ENCODE results near the gene RTL1. TPM values are rescaled to one million over a fixed set of nuclear protein-coding genes. Genes with fewer than 3 reads are reported as not detected.

Gene RTL1
- total RNA-seq, 2 donors from 2014 or later = not detected

- H3K27ac ChIP-seq = no peak overlapping the region
- H3K4me1 ChIP-seq (ENCODE audit: control insufficient read depth in 1 of 2, low read depth in 2 of 2) = no peaks in the 10 kb centered on the region
- no peaks in the 10 kb centered on the region for H3K36me3 ChIP-seq
- H3K4me3 ChIP-seq = no peak overlapping the region
- no peaks in the 10 kb centered on the region for H3K27me3 ChIP-seq (replicated peaks; ENCODE audit: insufficient read depth)
- DNase-seq (ENCODE audit: low spot score) (no peak), ATAC-seq (ENCODE audit: insufficient number of reproducible peaks, low FRiP score, low read depth) (no peak)
- no peak for TF ChIP-seq CTCF (IDR thresholded peaks at IDR 0.05)
- H3K9me3 ChIP-seq = no peaks in the 10 kb centered on the region
These were observed 25.0 kb downstream of the RTL1 start for GRCh38 chr14:100878271-100879146.

- no peaks in the 10 kb centered on the region for H3K9me3 ChIP-seq
- DNase-seq (ENCODE audit: low spot score) (no peak), ATAC-seq (ENCODE audit: insufficient number of reproducible peaks, low FRiP score, low read depth) (no peak)
- no peaks in the 10 kb centered on the region for H3K36me3 ChIP-seq
- H3K4me1 ChIP-seq (ENCODE audit: control insufficient read depth in 1 of 2, low read depth in 2 of 2) = no peaks in the 10 kb centered on the region
- no peaks in the 10 kb centered on the region for H3K27me3 ChIP-seq (replicated peaks; ENCODE audit: insufficient read depth)
- H3K27ac ChIP-seq = no peak overlapping the region
- no peak overlapping the region for H3K4me3 ChIP-seq
- no peak for TF ChIP-seq CTCF (IDR thresholded peaks at IDR 0.05)
These were observed 27.5 kb downstream of the RTL1 start for GRCh38 chr14:100875861-100876590.

GRCh38 chr14:100875126-100875525 is 28.4 kb downstream of the RTL1 start:
- Histone ChIP-seq H3K4me3 (no peak overlapping the region), H3K9me3 (no peaks in the 10 kb centered on the region), H3K27ac (no peak overlapping the region), H3K36me3 (no peaks in the 10 kb centered on the region), H3K27me3 (replicated peaks; ENCODE audit: insufficient read depth) (no peaks in the 10 kb centered on the region), H3K4me1 (ENCODE audit: control insufficient read depth in 1 of 2, low read depth in 2 of 2) (no peaks in the 10 kb centered on the region)
- no peak for TF ChIP-seq CTCF (IDR thresholded peaks at IDR 0.05)
- no peak for ATAC-seq (ENCODE audit: insufficient number of reproducible peaks, low FRiP score, low read depth)
- no peak for DNase-seq (ENCODE audit: low spot score)

DNA sequence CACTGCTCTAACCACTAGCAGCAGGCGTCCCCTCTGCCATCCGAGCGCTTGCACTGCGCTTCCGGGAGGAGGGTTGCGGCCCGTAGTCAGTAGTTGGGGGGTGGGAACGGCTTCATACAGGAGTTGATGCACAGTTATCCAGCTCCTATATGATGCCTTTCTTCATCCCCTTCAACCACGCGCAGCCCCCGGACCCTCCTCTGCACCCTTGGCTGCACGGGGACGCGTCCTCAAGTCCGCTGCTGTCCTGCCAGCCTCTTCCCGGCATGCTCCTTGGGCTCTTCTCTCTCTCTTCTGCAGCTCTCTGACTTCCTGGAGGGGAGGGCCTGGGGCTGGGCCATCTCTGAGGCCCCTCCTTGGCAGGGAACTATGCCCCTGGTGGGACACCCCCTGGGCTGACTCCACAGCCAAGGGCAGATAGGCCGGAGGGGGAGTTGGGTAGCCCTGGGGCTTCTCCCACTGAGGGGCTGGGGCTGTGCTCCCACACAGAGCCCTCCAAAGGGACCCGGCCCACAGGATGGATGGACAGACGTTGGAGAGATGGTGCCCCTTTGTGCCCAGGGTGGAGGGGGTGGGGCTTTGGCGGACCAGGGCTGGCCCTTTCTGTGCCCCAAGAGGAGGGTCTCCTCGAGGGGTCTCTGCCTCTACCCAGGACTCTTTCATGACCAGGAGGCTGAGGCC is 29.0 kb downstream of the RTL1 start:
- no peak for TF ChIP-seq CTCF (IDR thresholded peaks at IDR 0.05)
- H3K27me3 ChIP-seq (replicated peaks; ENCODE audit: insufficient read depth) = no peaks in the 10 kb centered on the region
- H3K4me1 ChIP-seq (ENCODE audit: control insufficient read depth in 1 of 2, low read depth in 2 of 2) = no peaks in the 10 kb centered on the region
- H3K27ac ChIP-seq = no peak overlapping the region
- no peak for DNase-seq (ENCODE audit: low spot score)
- no peaks in the 10 kb centered on the region for H3K9me3 ChIP-seq
- no peak overlapping the region for H3K4me3 ChIP-seq
- H3K36me3 ChIP-seq = no peaks in the 10 kb centered on the region
- no peak for ATAC-seq (ENCODE audit: insufficient number of reproducible peaks, low FRiP score, low read depth)

GRCh38 chr14:100874051-100874410 is 29.5 kb downstream of the RTL1 start:
- H3K36me3 ChIP-seq = no peaks in the 10 kb centered on the region

More at GRCh38 chr14:100874051-100874410, 29.5 kb downstream of the RTL1 start:
- Histone ChIP-seq H3K4me3 (no peak overlapping the region), H3K4me1 (ENCODE audit: control insufficient read depth in 1 of 2, low read depth in 2 of 2) (no peaks in the 10 kb centered on the region), H3K27me3 (replicated peaks; ENCODE audit: insufficient read depth) (no peaks in the 10 kb centered on the region), H3K27ac (no peak overlapping the region), H3K9me3 (no peaks in the 10 kb centered on the region)
- no peak for TF ChIP-seq CTCF (IDR thresholded peaks at IDR 0.05)
- ATAC-seq (ENCODE audit: insufficient number of reproducible peaks, low FRiP score, low read depth) (no peak), DNase-seq (ENCODE audit: low spot score) (no peak)

Measured in thoracic aorta (tissue), 2 donors.